Esophagus muscularis mucosa (tissue), 4 donors: Measurements from ENCODE around the gene CDRT4. TPM values are rescaled to one million over a fixed set of nuclear protein-coding genes. Genes with fewer than 3 reads are reported as not detected.
"Not testable (repeated sequence)": the region's sequence is repeated elsewhere in the genome, so short reads cannot be mapped to it uniquely, and the experiment has no call there.

Experiments used
- DNase-seq: peaks from one replicate; pipeline ENCODE4 v3.0.0-alpha.2; 2017; ENCODE audit errors: extremely low spot score
- H3K27ac ChIP-seq, 4 donors: fragments of 200-600 bp; sonication (generic); replicated peaks in 1 of 4; 1 replicate in 3 of 4; 2 replicates in 1 of 4; pipeline ENCODE4 v1.5.1; 2016 to 2019; ENCODE audit warnings: mild to moderate bottlenecking in 1 of 4
- H3K27me3 ChIP-seq, 4 donors: fragments of 200-600 bp; sonication (generic); one replicate each; pipeline versions ENCODE4 v1.5.1 to v1.6.0; 2016 to 2019
- H3K36me3 ChIP-seq, 4 donors: fragments of 200-600 bp; sonication (generic); one replicate each; pipeline ENCODE4 v1.5.1; 2016 to 2019
- H3K4me1 ChIP-seq, 4 donors: fragments of 200-600 bp; sonication (generic); one replicate each; pipeline ENCODE4 v1.5.1; 2016 to 2019
- H3K4me3 ChIP-seq, 4 donors: fragments of 200-600 bp; sonication (generic); 1 replicate in 2 of 4; 2 replicates in 2 of 4; pipeline ENCODE4 v1.5.1; 2016 to 2019; ENCODE audit warnings: mild to moderate bottlenecking in 4 of 4, moderate library complexity in 1 of 4
- H3K9me3 ChIP-seq, 4 donors: fragments of 200-600 bp; sonication (generic); 1 replicate in 3 of 4; 2 replicates in 1 of 4; pipeline ENCODE4 v1.5.1; 2016 to 2019
- EP300 ChIP-seq: sonication (generic); formaldehyde crosslinking; IDR thresholded peaks from one replicate; pipeline ENCODE4 v1.6.1; 2017; ENCODE audit warnings: antibody characterized with exemption
- POLR2A ChIP-seq: fragments of 450-650 bp; IDR thresholded peaks from one replicate; pipeline ENCODE4 v1.6.1; 2017; ENCODE audit warnings: antibody characterized with exemption, moderate library complexity, mild to moderate bottlenecking, low read depth
- POLR2AphosphoS5 ChIP-seq, 2 donors: sonication (generic); formaldehyde crosslinking; IDR thresholded peaks; one replicate each; pipeline ENCODE4 v1.6.1; 2017; ENCODE audit warnings: antibody characterized with exemption in 2 of 2
- WGBS: methylation state at CpG from one replicate; pipeline ENCODE4 v1.1.5; 2018; 5-methylcytosine and 5-hydroxymethylcytosine counted together
- intact Hi-C: fragments of 100-400 bp; cut with DNase I; formaldehyde crosslinking; loops from one replicate; pipeline ENCODE4 v1.15.1; 2023
- total RNA-seq, 4 donors: library from RNA; depleted of rRNA; stranded (reverse); fragments of >200 nt; gene quantifications; one replicate each; pipeline versions ENCODE4 v1.1.0 to v1.2.1, GENCODE V29; 2016
- TF ChIP-seq, protein P1 (sequence below), 3 experiments: fragments of 200-600 bp in 2 of 3; fragments of 450-650 bp in 1 of 3; sonication (generic) in 2 of 3; IDR thresholded peaks; one replicate each; pipeline ENCODE4 v1.5.1; 2017 to 2019; ENCODE audit warnings: antibody characterized with exemption in 3 of 3, mild to moderate bottlenecking in 2 of 3, moderate library complexity in 1 of 3

The CDRT4 gene
- total RNA-seq, 4 donors from 2014 or later, result 1.6 to 6.6 (median 3.4) TPM

DNA sequence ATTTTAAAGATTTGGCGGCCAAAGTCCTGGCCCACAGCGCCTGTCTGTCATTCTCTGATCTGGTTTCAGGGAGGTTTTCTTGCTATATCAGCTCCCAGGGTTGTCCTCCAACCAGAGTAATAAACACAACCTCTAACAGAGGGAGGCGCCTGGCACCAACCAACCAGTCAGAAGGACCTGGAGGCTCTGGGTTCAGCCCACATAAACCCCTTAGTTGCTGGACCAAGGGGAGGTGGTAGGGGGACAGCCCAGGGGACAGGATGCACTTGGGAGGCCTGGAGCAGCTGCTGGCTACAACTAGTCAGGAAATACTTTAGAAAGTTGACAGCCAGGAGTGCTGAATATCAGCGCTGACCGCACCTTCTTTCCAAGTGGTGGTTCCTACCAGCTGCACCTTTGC, 41.7 kb upstream of the CDRT4 start:
- intact Hi-C loops, result no loop called here
- peaks cover 7 to 30% (median 24%) of the 10 kb centered on the region in 4 donors for H3K4me1 ChIP-seq
- DNase-seq, result no peak
- no peak overlapping the region for H3K27ac ChIP-seq
- H3K27me3 ChIP-seq, result no peaks in the 10 kb centered on the region
- H3K9me3 ChIP-seq, result no peaks in the 10 kb centered on the region
- 96% methylated on average over 5 of the region's 5 CpGs for WGBS
- H3K4me3 ChIP-seq, result no peak overlapping the region
- TF ChIP-seq, protein P1, sequence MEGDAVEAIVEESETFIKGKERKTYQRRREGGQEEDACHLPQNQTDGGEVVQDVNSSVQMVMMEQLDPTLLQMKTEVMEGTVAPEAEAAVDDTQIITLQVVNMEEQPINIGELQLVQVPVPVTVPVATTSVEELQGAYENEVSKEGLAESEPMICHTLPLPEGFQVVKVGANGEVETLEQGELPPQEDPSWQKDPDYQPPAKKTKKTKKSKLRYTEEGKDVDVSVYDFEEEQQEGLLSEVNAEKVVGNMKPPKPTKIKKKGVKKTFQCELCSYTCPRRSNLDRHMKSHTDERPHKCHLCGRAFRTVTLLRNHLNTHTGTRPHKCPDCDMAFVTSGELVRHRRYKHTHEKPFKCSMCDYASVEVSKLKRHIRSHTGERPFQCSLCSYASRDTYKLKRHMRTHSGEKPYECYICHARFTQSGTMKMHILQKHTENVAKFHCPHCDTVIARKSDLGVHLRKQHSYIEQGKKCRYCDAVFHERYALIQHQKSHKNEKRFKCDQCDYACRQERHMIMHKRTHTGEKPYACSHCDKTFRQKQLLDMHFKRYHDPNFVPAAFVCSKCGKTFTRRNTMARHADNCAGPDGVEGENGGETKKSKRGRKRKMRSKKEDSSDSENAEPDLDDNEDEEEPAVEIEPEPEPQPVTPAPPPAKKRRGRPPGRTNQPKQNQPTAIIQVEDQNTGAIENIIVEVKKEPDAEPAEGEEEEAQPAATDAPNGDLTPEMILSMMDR (IDR thresholded peaks at IDR 0.05), result no peak
- TF ChIP-seq POLR2AphosphoS5 (IDR thresholded peaks at IDR 0.05) (no peak), POLR2A (no peak), EP300 (no peak)
- H3K36me3 ChIP-seq, result peaks cover 0 to 4% (median 0%) of the 10 kb centered on the region in 4 donors

- Histone ChIP-seq H3K4me3 (no peak overlapping the region), H3K36me3 (peaks cover 0 to 4% (median 0%) of the 10 kb centered on the region in 4 donors), H3K9me3 (no peaks in the 10 kb centered on the region), H3K27ac (no peak overlapping the region), H3K27me3 (no peaks in the 10 kb centered on the region), H3K4me1 (peaks cover 7 to 23% (median 18%) of the 10 kb centered on the region in 4 donors)
- no peak for DNase-seq
- intact Hi-C loops, result no loop called here
- WGBS, result 76% methylated on average over 7 of the region's 7 CpGs
- TF ChIP-seq, protein P1 (IDR thresholded peaks at IDR 0.05), result no peak
- TF ChIP-seq EP300 (no peak), POLR2A (no peak), POLR2AphosphoS5 (IDR thresholded peaks at IDR 0.05) (no peak)
Measured at GRCh38 chr17:15508466-15508865, 41.0 kb upstream of the CDRT4 start.

GRCh38 chr17:15507896-15508295, 40.5 kb upstream of the CDRT4 start:
- intact Hi-C loops, result no loop called here

GRCh38 chr17:15507001-15507400, 39.6 kb upstream of the CDRT4 start:
- peaks cover 0 to 4% (median 0%) of the 10 kb centered on the region in 4 donors for H3K36me3 ChIP-seq
- TF ChIP-seq EP300 (no peak), POLR2AphosphoS5 (IDR thresholded peaks at IDR 0.05) (no peak), POLR2A (no peak)
- TF ChIP-seq, protein P1 (IDR thresholded peaks at IDR 0.05), result no peak
- H3K4me1 ChIP-seq, result peaks cover 19 to 24% (median 20%) of the 10 kb centered on the region in 4 donors
- H3K4me3 ChIP-seq, result no peak overlapping the region
- H3K9me3 ChIP-seq, result no peaks in the 10 kb centered on the region
- WGBS, result 97% methylated on average over 9 of the region's 9 CpGs
- no peak for DNase-seq
- no peak overlapping the region for H3K27ac ChIP-seq
- no peaks in the 10 kb centered on the region for H3K27me3 ChIP-seq
- intact Hi-C loops, result no loop called here

More at GRCh38 chr17:15507896-15508295, 40.5 kb upstream of the CDRT4 start:
- TF ChIP-seq EP300, result no peak
- TF ChIP-seq, protein P1 (IDR thresholded peaks at IDR 0.05), result no peak
- TF ChIP-seq POLR2A, result no peak
- no peak for TF ChIP-seq POLR2AphosphoS5 (IDR thresholded peaks at IDR 0.05)
- 94% methylated on average over 3 of the region's 3 CpGs for WGBS
- no peak for DNase-seq
- Histone ChIP-seq H3K36me3 (peaks cover 0 to 4% (median 0%) of the 10 kb centered on the region in 4 donors), H3K27me3 (no peaks in the 10 kb centered on the region), H3K27ac (no peak overlapping the region), H3K4me1 (peaks cover 10 to 21% (median 17%) of the 10 kb centered on the region in 4 donors), H3K9me3 (no peaks in the 10 kb centered on the region), H3K4me3 (no peak overlapping the region)

DNA sequence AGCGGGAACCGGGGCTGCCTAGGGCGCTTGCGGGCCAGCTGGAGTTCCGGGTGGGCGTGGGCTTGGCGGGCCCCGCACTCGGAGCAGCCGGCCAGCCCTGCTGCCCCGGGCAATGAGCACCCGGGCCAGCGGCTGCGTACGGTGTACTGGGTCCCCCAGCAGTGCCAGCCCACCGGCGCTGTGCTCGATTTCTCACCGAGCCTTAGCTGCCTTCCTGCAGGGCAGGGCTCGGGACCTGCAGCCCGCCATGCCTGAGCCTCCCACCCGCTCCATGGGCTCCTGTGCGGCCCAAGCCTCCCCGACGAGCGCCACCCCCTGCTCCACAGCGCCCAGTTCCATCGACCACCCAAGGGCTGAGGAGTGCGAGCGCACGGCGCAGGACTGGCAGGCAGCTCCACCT, 38.3 kb upstream of the CDRT4 start:
- intact Hi-C loops, H3K9me3 ChIP-seq, H3K27me3 ChIP-seq, DNase-seq, H3K4me3 ChIP-seq, H3K27ac ChIP-seq, H3K36me3 ChIP-seq: not testable (repeated sequence)
- H3K4me1 ChIP-seq, result peaks cover 22 to 30% (median 25%) of the 10 kb centered on the region in 4 donors
- WGBS, result no CpG with 5 or more reads among the region's 32 CpGs
